Thyroid gland (tissue), 4 donors: ENCODE measurements around the gene SLC45A2. TPM values are rescaled to one million over a fixed set of nuclear protein-coding genes. Genes with fewer than 3 reads are reported as not detected.

Source experiments
- DNase-seq, 2 donors: peaks; one replicate each; pipeline ENCODE4 v3.0.0-alpha.2; 2019
- H3K27ac ChIP-seq, 3 donors: fragments of 200-600 bp; sonication (generic); 1 replicate in 2 of 3; 2 replicates in 1 of 3; pipeline ENCODE4 v1.5.1; 2016 to 2019; ENCODE audit warnings: mild to moderate bottlenecking in 1 of 3, moderate library complexity in 1 of 3
- H3K27me3 ChIP-seq: fragments of 200-600 bp; sonication (generic); one replicate; pipeline ENCODE4 v1.5.1; 2019
- H3K36me3 ChIP-seq, 2 donors: fragments of 200-600 bp; sonication (generic); one replicate each; pipeline ENCODE4 v1.5.1; 2016 to 2019
- H3K4me1 ChIP-seq, 2 donors: fragments of 200-600 bp; sonication (generic); one replicate each; pipeline ENCODE4 v1.5.1; 2017 to 2019
- H3K4me3 ChIP-seq, 3 donors: fragments of 200-600 bp; sonication (generic); replicated peaks in 1 of 3; 1 replicate in 2 of 3; 2 replicates in 1 of 3; pipeline ENCODE4 v1.5.1; 2016; ENCODE audit warnings: mild to moderate bottlenecking in 1 of 3
- H3K9me3 ChIP-seq: fragments of 200-600 bp; sonication (generic); one replicate; pipeline ENCODE4 v1.5.1; 2017
- CTCF ChIP-seq, 6 experiments: fragments of 200-600 bp in 3 of 6; fragments of 450-650 bp in 3 of 6; sonication (generic) in 3 of 6; IDR thresholded peaks; one replicate each; pipeline ENCODE4 v1.5.1; 2016 to 2019; ENCODE audit warnings: antibody characterized with exemption in 6 of 6, mild to moderate bottlenecking in 2 of 6, inconsistent platforms in 1 of 6, moderate library complexity in 1 of 6
- POLR2A ChIP-seq, 2 donors: fragments of 450-650 bp; IDR thresholded peaks; one replicate each; pipeline ENCODE4 v1.6.1; 2017; ENCODE audit warnings: antibody characterized with exemption in 2 of 2, mild to moderate bottlenecking in 2 of 2, moderate library complexity in 1 of 2
- WGBS, 2 donors: methylation state at CpG; one replicate each; pipeline ENCODE4 v1.1.5; 2017; 5-methylcytosine and 5-hydroxymethylcytosine counted together
- intact Hi-C: fragments of 100-400 bp; cut with DNase I; formaldehyde crosslinking; loops from one replicate; pipeline ENCODE4 v1.15.1; 2023
- small RNA-seq: library from RNA; depleted of rRNA; stranded (forward); fragments of <200 nt; gene quantifications from one replicate; pipeline ENCODE3, GENCODE V24; 2016
- total RNA-seq, 4 donors: library from RNA; depleted of rRNA; stranded (reverse); fragments of >200 nt; gene quantifications; one replicate each; pipeline ENCODE4 v1.2.3, GENCODE V29; 2016

Gene SLC45A2
- total RNA-seq, 4 donors from 2014 or later = not detected

DNA sequence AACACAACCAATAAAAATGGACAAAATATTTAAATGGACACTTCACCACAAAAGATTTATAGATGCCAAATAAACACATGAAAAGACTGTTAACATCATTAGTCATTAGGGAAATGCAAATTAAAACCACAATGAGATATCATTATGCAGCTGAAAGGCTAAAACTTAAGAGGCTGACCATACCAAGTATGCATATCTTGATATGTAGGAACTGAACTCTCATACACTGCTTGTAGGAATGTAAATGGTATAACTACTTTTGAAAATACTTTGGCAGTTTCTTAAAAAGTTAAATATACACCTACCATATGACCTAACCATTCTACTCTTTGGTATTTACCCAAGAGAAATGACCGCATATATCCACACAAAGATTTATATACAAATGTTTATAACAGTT is 79.1 kb downstream of the SLC45A2 start:
- WGBS, 2 donors = 92 to 98% methylated on average over 1 of the region's 1 CpG
- no peaks in the 10 kb centered on the region for H3K36me3 ChIP-seq
- H3K9me3 ChIP-seq = no peaks in the 10 kb centered on the region
- no peaks in the 10 kb centered on the region for H3K4me1 ChIP-seq
- no peak overlapping the region for H3K4me3 ChIP-seq
- DNase-seq = no peak
- H3K27ac ChIP-seq = no peak overlapping the region
- TF ChIP-seq POLR2A (IDR thresholded peaks at IDR 0.05) (no peak), CTCF (IDR thresholded peaks at IDR 0.05) (no peak)
- intact Hi-C loops = no loop called here
- H3K27me3 ChIP-seq = no peaks in the 10 kb centered on the region

- TF ChIP-seq CTCF (IDR thresholded peaks at IDR 0.05) (no peak), POLR2A (IDR thresholded peaks at IDR 0.05) (no peak)
- H3K27ac ChIP-seq = no peak overlapping the region
- H3K27me3 ChIP-seq = no peaks in the 10 kb centered on the region
- no peak overlapping the region for H3K4me3 ChIP-seq
- WGBS, 2 donors = 95% methylated on average over 2 of the region's 2 CpGs
- no peaks in the 10 kb centered on the region for H3K4me1 ChIP-seq
- H3K36me3 ChIP-seq = no peaks in the 10 kb centered on the region
- intact Hi-C loops = no loop called here
- DNase-seq = no peak
- no peaks in the 10 kb centered on the region for H3K9me3 ChIP-seq
These were observed 81.4 kb downstream of the SLC45A2 start for GRCh38 chr5:33903118-33903517.

GRCh38 chr5:33901156-33901555 is 83.3 kb downstream of the SLC45A2 start:
- no peak overlapping the region for H3K4me3 ChIP-seq
- H3K36me3 ChIP-seq = no peaks in the 10 kb centered on the region
- H3K27ac ChIP-seq = no peak overlapping the region
- 38% methylated on average over 1 of the region's 1 CpG for WGBS, 2 donors
- no peaks in the 10 kb centered on the region for H3K27me3 ChIP-seq
- DNase-seq = no peak
- H3K9me3 ChIP-seq = no peaks in the 10 kb centered on the region
- intact Hi-C loops = no loop called here
- H3K4me1 ChIP-seq = no peaks in the 10 kb centered on the region
- TF ChIP-seq CTCF (IDR thresholded peaks at IDR 0.05) = no peak
- no peak for TF ChIP-seq POLR2A (IDR thresholded peaks at IDR 0.05)

Small RNAs within 50 kb of the gene (small RNA-seq; reads per million reads assigned to genes)
- not detected for gene AC139783.1

Other genes starting within 250 kb of the SLC45A2 start
- gene ADAMTS12, start 92.7 kb downstream of the SLC45A2 start, total RNA-seq = 1 to 10 TPM; 1.3 to 5.8 (median 2.3) TPM
- not detected for gene RXFP3, start 48.3 kb downstream of the SLC45A2 start, total RNA-seq
- gene AMACR, start 23.4 kb upstream of the SLC45A2 start, total RNA-seq = 10 to 100 TPM; 10.6 to 17.9 (median 13.5) TPM
- 10 to 100 TPM in 1 of 4 donors, 1 to 10 TPM in 3; 6.2 to 12.3 (median 8.8) TPM for gene C1QTNF3, start 58.5 kb upstream of the SLC45A2 start, total RNA-seq